ENCODE results near the gene TRIM8.

TRIM8 gene, protein sequence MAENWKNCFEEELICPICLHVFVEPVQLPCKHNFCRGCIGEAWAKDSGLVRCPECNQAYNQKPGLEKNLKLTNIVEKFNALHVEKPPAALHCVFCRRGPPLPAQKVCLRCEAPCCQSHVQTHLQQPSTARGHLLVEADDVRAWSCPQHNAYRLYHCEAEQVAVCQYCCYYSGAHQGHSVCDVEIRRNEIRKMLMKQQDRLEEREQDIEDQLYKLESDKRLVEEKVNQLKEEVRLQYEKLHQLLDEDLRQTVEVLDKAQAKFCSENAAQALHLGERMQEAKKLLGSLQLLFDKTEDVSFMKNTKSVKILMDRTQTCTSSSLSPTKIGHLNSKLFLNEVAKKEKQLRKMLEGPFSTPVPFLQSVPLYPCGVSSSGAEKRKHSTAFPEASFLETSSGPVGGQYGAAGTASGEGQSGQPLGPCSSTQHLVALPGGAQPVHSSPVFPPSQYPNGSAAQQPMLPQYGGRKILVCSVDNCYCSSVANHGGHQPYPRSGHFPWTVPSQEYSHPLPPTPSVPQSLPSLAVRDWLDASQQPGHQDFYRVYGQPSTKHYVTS

DNA sequence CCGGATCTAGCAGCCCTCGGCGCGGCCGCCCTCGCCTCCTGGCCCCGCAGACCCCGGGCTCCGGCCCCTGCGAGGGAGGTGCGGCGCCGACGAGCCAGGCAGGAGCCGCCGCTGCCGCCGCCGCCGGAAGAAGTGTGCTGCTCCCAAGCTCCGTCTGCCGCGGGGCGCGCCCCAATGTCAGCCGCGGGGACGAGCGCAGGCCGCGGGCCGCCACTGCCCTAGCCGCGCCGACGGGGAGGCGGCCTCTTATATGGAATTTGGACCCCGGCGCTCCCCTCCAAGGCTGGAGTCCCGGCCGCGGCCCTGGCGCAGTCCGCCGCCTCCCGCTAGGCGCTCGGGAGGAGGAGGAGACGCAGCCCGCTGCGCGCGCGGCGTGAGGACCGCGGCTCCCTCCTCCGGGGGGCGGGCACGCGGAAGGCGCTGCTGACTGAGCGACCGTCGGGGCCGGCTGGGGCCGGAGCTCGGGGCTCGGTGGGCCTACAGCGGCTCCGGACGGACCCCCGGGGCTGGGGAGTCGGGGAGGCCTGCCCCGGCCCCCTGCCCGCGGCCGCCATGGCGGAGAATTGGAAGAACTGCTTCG, at the start of gene TRIM8:
TRIM8 (plus strand) TSS at position 414 of the 580 bp plus-strand sequence; CDS start at position 553, 139 bp downstream.
- no peak for DNase-seq

DNA sequence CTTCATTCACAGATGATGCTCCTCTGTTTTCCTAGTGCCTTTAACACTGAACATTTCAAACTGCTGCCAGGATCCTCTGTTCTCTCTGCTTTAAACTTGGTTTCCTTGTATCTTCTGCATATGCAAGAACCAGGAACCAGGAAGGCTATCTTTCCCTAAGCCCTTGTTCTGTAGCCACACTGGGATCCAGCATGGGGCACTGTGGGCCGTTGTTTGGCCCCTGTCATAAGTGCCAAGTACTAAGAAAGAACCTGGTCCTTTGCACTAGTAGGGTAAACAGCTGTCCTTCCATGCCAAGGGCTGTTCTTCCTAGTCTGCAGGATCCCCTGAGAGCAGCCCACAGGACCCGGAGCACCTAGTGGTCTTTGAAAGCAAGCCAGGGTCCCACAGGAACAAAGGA, 49.0 kb upstream of the TRIM8 start:
- DNase-seq, result no peak

DNA sequence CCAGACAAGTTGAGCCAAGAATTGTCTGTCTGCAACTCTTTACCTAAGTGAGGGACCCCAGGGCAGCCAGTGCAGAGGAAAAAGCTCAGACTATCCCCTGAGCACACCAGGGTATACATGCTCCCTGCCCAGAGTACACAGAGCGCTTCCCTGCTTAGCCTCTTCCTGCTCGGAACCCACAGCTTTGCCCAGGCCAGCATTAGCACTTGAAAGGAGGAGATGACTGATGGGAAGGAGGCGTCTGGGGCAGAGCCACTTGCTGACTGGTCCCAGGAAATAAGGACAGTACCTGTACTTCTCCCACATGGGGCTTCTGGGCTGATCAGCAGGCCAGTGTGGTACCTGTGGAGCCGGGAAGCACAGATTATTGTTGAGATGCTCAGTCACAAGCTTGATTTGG, 48.4 kb upstream of the TRIM8 start:
- DNase-seq, result no peak

DNA sequence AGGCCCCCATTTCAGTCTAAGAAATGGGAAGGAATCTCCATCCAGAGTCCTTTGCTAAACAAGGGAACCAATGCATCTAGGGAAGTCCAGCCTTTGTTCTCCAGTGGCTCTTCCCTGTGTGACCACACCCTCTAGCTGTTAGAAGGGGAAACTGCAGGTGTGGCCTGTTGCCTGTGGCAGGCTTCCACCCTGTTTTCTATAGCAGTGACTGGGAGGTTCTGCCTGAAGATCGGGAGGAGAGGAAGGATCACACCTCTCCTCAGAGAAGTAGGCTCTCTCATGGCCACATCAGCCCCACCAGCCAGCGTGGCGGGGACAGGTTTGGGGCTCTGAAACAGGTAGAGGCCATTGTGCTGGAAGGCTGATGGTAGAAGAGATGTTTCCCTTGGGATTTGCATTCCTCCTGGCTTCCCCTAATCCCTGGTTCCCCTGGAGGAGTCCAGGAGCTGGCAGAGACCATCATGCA, 47.7 kb upstream of the TRIM8 start:
- peak; percentile 47 for DNase-seq

DNA sequence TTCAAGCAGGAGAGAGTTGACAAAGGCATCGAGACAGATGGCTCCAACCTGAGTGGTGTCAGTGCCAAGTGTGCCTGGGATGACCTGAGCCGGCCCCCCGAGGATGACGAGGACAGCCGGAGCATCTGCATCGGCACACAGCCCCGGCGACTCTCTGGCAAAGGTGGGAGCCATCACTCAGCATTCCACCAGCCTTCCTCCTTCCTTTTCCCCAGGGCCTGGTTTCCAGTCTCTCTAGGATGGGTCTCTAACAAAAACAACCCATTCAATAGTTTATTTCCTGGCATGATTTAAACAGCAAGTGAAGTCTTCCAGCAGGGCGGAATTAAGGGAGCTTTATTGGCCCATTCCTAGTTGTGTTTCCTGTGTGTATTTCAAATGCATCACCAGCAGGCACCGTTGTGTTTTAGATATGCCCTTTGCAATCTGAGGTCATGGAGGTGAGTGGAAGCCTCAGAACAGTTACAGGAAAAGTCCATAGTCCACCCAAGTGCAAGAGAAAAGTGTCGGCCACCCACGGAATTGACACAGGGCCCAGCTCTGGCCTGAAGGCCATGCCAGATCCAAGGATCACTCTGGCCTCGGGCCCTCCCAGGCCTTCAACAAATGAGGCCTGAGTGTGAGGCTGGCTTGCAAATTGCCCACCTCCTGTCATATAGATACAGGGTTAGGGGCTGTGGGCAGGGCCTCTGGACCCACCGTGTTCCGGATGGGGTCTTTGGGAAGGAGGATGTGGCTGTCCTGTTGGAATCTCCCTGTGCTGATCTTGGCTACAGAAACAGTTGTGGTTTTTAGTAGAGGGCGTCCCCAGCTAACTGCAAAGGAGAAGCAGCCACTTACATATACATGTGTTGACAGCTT, 46.9 kb upstream of the TRIM8 start:
- no peak for DNase-seq

DNA sequence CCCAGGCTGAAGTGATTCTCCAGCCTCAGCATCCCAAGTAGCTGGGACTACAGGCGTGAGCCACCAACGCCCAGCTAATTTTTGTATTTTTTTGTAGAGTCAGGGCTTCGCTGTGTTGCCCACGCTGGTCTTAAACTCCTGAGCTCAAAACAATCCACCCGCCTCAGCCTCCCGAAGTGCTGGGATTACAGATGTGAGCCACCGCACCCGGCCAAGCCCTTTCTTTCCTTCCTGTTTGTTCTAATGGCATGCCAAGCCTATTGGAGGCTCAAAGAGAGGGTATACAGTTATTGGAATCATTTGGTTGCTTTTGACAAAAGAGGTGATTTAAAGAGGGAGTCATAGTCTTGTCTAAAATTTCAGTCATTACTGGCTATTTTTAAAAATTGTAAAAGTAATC, 46.0 kb upstream of the TRIM8 start:
- no peak for DNase-seq

DNA sequence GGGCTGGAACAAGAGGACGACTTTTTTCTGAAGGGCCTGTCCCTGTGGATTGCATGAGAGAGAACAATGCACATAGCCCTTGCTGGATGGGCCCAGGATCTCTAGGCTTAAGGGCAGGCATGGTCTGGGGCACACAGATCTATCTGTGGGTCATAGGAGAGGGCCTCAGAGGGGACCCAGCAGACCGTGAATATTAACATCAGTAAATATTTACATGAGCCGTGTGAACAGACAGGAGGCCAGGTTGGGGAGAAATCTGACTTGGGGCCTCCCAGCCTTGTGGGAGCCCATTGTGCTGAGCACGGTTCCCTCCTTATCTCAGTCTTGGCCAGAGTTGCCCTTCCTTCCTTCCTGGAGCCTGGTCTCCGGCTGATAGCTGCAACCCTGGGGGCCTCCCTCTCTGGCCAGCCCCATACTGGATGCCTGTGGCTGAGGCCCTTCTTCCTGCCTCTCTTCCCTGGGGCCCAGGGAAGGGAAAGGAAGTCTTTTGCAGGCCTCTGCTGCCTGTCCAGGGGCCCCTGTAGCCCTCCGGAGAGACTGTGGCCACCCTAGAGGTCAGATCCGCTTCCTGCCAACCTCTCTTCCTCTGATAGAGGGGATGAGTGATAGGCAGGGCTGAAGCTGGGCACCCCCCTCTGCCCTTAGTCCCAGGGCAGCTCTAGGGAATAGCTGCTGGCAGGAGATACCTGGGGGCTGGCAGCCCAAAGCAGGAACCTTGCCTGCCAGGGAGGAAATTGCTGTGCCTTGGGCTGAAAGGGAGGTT, 44.5 kb upstream of the TRIM8 start:
- DNase-seq, result no peak

DNA sequence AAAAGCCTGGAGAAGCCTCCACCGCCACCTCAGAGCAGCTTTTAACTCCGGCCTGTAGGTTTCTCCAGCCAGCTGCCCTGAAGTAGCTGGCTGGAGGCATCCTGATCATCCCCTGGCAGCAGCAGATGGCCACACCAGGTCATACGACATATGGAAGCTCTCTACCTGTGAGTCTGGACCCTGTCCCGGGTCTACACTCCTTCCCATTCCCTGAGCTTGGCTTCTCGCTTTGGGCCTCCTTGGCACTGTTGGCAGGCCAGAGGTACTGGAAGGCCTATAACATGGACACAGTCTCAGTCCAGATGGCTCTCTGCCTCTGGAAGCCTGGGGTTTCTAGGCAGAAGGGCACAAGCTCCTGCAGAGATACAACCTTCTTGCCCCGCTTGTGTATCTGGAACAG, 43.5 kb upstream of the TRIM8 start:
- DNase-seq, result no peak

DNA sequence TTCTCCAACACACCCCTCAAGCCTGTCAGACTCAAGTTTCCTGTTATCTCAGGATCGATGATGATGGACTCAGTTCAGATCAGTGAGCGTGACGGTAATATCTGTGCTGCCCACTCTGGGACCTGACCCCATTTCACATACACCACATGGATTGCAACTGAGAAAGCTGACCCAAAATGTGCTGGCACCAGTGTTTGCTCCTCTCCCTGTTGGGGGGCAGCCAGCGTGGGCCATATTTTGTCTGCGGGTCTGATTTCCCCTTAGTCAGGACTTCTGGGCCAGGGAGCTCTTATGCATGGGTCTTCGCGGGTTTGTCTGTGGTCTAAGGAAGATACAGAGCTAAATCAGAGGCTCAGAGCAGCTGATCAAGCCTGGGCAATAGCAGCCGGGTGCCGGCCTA, 42.6 kb upstream of the TRIM8 start:
- DNase-seq, result no peak

DNA sequence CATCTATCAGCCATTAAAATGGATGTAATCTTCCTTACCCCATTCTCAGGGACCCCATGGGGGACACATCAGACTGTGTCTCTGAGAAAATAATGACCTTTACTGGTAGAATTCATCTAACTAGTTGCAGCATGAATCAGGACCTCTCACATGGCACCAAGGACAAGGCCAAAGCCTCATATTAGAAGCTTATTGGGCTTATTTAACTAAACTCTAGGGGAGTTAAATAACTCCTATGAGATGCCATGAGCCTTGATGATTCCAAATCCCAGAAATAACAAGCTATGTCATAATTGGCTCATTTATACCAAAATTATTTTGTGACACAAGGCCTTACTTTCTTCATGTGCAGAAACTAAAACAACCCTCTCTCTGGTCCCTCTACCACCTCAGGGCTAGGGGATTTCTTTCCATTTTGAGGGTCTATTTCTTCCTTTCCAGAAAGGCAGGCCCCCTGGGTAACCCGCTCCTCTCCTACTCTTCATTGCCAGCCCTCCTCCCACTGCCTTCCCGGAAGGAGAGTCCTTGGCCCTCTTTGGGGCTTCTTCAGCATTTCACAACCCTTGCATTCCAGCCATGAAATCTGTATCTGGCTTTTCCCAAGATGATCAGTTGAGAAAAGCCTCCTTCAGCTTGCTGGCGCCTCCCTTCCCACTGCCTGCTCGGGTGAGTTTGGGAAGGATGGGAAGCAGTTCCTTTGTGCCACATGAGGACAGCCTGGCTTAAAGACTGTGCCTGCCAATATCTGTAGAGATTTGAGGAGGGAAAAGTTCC, 41.8 kb upstream of the TRIM8 start:
- no peak for DNase-seq

DNA sequence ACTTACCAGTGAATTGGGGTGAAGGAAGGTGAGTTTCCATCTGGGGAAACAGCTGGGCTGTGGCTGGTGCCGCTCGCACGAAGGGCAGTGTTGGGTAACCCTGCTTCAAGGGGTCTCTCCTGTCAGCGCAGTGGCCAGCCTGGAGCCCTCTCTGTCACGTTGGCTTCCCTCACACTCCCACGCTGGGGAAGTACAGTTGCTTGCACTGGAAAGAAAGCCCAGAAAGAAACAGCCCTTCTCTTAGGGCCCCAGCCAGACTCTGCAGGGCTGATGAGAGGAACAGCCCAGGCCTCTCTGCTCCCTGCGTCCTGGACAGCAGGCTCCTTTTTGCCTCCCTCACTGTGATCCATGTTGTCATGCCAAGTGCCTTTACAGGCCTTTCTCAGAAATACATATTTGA, 40.3 kb upstream of the TRIM8 start:
- DNase-seq, result no peak

DNA sequence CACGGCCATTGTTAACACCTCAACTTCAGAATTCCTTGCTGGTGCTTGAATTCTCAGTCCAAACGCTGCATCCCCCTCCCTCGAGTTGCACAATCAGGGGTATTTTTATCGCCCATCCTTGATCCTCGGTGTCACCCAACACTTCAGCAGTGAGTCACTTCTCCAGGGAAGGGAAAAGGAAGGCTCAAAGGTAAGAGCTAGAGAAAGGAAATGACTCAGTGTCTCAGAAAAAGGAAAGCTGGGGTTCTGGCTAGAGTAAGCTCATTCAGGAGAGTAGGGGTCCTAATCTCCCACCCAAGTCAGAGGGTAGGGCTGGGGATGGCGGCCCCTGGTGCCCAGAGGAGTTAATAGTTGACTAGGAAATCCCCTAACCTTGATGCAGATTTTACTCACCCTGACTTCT, 39.8 kb upstream of the TRIM8 start:
- DNase-seq, result no peak

DNA sequence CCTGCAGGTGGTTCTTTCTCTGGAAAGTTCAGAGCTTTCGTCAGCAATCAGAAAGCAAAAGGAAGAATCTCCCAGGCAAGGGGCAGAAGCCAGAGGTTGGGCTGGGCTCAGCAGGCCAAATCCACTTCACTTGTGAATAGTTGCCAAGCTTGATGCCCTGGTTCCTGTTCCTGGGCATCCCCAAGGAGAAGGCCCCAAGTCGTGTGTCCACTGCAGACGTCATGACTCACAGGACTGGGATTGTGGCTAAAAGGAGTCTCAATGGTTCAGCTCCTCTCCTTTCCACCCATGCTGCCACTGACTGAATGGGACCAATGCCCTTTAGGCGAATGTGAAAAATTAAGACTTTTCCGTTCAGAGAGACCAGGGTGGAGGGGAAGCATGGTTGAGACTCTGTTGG, 38.6 kb upstream of the TRIM8 start:
- no peak for DNase-seq

DNA sequence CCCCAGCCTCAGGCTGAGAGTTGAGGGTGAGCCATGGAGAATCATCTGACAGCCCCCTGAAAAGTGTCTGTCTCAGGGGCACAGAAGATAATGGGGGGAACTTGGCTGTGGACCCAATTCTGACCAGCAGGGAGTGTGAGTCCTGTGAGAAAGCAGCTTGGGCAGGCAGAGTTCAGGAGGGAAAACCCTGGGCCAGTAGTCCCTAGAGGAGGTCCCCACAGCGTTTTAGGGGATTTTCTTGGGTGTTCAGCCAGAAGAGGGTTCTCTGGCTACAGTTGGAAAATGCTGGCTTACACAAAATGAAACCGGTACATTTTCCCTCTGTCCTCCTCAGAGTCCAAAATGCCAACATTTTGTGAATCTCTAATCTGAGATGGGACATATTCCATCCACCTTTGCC, 35.8 kb upstream of the TRIM8 start:
- DNase-seq, result no peak

DNA sequence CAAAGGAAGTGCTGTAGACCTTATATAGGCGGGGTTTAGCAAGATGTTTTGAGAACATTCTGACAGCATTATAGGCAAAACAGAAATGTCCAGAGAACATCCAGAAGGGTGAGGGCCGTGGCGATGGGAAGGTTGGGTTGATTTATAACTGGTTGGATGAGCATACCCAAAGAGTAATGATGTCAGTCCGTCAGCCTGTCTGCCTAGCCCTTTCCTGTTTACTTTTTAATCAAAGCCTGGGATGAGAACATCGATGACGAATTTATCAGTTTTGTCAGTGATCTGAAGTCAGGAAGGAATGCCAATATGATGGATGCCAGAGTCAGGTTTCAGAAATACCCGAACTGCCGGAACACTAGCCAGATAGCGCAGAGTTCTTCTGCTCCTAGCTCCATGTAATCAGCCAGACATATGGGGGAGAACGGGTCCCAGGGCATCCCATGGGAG, 33.8 kb upstream of the TRIM8 start:
- DNase-seq, result no peak

DNA sequence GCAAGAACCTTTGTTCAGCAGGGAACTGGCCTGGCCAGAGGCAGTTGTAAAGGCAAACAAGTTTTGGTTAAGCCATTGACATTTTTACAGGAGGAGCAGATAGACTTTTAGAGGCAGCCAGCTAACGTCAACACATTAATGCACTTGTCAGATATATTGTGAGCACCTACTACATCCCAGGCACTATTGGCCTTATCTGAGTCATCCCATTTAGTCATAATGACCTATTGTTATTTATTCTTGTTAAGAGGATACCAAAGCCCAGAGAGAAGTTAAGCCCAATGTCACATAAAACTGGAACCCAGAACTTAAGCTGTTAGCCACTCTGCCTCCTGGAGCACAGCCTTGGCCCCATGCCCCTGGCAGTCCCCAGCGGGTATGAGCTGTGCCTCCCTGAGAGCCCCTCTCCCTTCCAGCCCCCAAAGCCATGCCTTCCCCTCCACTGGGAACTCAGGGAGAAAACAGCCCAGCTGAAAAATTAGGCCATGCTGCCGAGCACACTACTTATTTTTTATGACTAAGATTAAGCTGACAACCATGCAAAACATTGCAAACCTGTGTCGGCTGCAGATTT, 32.7 kb upstream of the TRIM8 start:
- DNase-seq, result no peak

DNA sequence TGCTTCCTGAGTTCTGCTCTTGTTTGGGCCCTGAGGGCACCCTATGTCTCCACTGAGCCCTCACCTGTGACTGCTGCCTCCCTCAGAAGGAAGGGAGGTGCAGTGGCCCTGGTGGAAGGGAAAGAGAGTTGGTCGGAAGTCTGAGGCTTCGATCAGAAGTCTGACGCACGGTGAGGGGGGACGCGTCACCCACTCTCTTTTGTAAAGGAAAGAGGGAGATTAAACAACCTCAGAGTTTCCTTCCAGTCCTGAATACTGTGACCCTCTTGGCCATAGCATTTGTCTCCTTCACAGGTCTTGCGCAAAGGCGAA, 31.4 kb upstream of the TRIM8 start:
- no peak for DNase-seq

DNA sequence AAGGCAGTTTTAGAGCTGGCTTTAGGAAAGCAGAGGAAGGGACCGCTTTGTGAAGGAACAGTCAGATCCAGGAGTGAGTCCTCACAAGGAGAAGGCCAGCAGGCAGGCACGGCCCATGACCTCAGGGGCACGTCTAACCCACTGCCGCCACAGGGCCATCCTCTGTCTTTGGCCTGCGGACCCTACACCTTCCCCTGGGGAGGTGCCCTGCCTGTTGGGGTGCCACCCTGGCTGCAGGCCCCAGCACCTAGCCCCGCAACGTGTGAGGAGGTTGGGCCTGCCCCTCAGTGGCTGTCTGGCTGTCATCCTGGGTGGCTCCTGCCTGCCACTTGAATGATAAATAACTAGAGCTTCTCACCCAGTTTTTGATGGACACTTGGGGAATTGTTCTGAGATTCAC, 31.0 kb upstream of the TRIM8 start:
- DNase-seq, result no peak

DNA sequence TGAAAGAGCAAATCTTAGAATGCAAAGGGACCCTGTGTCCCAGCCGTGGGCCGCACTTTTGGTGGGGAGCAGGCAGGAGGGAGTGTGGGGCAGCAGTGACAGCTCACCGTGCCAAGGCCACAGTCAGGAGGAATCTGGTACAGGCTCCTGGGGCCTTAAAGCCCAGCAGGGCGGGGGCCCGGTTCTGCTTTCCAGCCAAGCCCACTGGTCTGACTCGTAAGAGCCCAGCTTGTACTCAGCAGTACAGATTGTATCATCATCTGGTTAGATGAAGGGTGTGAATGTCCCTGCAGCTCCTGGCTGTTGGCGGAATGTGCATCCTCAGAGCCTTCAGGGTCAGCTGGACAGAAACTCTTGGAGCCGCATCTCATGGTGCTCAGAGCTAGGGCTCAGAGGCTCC, 30.5 kb upstream of the TRIM8 start:
- DNase-seq, result no peak

DNA sequence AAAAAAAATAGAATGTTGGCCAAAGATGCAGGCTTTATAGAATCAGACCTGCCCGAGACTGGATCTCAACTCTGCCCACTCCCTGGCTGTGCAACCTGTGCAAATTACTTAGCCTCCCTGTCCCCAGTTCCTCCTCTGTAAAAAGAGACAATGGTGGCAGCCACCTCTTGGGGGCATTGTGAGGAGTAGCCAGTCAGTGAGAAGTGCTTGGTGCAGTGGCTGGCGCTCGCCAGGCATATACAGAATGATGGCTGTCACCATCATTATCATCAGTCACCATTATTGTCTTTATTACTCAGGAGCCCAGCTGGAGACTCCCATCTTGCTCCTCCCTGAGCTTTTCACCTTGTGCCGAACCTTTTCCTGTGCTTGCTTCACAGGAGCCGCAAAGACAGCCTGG, 29.4 kb upstream of the TRIM8 start:
- no peak for DNase-seq

DNA sequence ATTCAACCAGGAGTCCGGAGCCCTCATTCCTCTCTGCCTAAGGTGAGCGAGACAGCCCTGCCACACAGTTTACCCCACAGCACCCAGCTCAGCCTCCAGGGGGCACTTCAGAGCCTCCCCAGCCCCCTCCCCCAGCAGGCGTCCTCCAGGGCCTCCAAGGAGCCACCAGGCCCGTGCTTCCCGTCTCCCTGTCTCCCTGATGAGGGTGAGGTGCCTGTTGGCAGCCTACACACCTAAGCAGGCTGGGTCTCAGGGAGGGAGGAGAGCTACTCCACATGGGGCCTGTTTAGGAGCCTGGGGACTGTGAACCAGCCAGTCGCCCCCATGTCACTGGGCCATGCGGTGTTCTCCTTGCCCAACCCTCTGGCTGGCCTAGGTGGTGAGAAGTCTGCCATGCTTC, 28.9 kb upstream of the TRIM8 start:
- DNase-seq, result no peak
